Adipocyte (in vitro differentiated cells): ENCODE results near the gene CT45A7.
"Not testable (repeated sequence)": the region's sequence is repeated elsewhere in the genome, so short reads cannot be mapped to it uniquely, and the experiment has no call there.

Source experiments
- DNase-seq: peaks from one replicate; pipeline ENCODE4 v3.0.0-alpha.2; 2015; ENCODE audit warnings: low read depth
- H3K27me3 ChIP-seq: replicated peaks from 2 replicates; pipeline ENCODE4 v1.7.0; 2013; ENCODE audit warnings: mild to moderate bottlenecking, low read length, moderate library complexity; ENCODE audit not compliant: control insufficient read depth, insufficient read depth
- H3K36me3 ChIP-seq: 2 replicates; pipeline ENCODE4 v1.7.0; 2013; ENCODE audit warnings: low read length, mild to moderate bottlenecking, moderate library complexity; ENCODE audit not compliant: control insufficient read depth, insufficient read depth, severe bottlenecking
- H3K4me1 ChIP-seq: 2 replicates; pipeline ENCODE4 v1.7.0; 2013; ENCODE audit warnings: mild to moderate bottlenecking, low read length, moderate library complexity; ENCODE audit not compliant: control insufficient read depth, insufficient read depth
- H3K4me3 ChIP-seq: 2 replicates; pipeline ENCODE4 v1.7.0; 2013; ENCODE audit warnings: mild to moderate bottlenecking, low read length, moderate library complexity
- H3K9ac ChIP-seq: 2 replicates; pipeline ENCODE4 v1.7.0; 2013; ENCODE audit warnings: mild to moderate bottlenecking, low read length, moderate library complexity
- H3K9me3 ChIP-seq: 2 replicates; pipeline ENCODE4 v1.7.0; 2013; ENCODE audit warnings: mild to moderate bottlenecking, low read length, moderate library complexity; ENCODE audit not compliant: control insufficient read depth

Gene CT45A7, protein sequence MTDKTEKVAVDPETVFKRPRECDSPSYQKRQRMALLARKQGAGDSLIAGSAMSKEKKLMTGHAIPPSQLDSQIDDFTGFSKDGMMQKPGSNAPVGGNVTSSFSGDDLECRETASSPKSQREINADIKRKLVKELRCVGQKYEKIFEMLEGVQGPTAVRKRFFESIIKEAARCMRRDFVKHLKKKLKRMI

GRCh38 chrX:135837180-135837579, at the start of gene CT45A7:
TSS of gene CT45A7 (minus strand) at chrX:135837280. CDS start at chrX:135833533, 3,747 bp downstream.
- not testable (repeated sequence) for H3K36me3 ChIP-seq, H3K27me3 ChIP-seq, H3K4me1 ChIP-seq, H3K9me3 ChIP-seq, H3K4me3 ChIP-seq, DNase-seq, H3K9ac ChIP-seq

DNA sequence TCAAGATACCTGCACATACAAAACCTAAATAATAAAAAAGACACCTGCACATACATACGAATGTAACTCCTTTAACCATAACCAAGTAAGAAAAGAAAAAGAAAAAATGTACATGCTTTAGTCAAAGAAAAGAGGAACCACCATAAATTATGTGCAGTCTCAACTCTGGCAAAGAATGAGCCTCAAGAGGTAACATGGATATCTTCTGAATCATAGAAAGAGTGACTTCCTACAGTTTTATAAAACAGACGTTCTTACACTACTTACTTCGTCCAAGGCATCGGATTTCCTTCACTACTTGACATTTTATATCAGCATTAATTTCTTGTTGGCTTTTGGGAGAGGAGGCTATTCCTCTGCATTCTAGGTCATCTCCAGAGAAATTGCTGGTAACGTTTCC, 45.7 kb upstream of the CT45A7 start:
- not testable (repeated sequence) for H3K4me3 ChIP-seq, H3K36me3 ChIP-seq, DNase-seq, H3K9ac ChIP-seq, H3K9me3 ChIP-seq, H3K4me1 ChIP-seq, H3K27me3 ChIP-seq

DNA sequence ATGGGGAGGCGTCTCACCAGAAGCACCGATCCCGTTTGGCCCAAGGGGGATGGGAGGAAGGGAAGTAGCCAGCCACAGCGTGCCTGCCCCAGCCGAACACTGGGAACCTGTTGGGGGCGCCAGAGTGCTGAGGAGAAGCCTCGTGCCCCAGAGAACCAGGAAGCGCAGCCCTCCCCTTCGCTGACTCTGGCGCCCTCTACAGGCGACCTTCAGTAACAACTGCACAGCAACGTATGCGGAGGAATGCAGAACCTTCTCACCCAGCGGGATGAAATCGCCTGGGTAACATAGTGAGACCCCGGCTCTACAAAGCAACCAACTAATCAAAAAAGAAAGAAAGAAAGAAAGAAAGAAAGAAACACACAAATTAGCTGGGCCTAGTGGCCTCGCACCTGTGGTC, 34.6 kb upstream of the CT45A7 start, which contains the start of gene CT45A9:
CT45A9 (minus strand) TSS at position 101 of the 400 bp plus-strand sequence. CDS start 3,751 bp downstream, outside the sequence.
- H3K27me3 ChIP-seq, DNase-seq, H3K4me3 ChIP-seq, H3K9ac ChIP-seq, H3K4me1 ChIP-seq, H3K9me3 ChIP-seq, H3K36me3 ChIP-seq: not testable (repeated sequence)

DNA sequence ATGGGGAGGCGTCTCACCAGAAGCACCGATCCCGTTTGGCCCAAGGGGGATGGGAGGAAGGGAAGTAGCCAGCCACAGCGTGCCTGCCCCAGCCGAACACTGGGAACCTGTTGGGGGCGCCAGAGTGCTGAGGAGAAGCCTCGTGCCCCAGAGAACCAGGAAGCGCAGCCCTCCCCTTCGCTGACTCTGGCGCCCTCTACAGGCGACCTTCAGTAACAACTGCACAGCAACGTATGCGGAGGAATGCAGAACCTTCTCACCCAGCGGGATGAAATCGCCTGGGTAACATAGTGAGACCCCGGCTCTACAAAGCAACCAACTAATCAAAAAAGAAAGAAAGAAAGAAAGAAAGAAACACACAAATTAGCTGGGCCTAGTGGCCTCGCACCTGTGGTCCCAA, 17.4 kb upstream of the CT45A7 start, which contains the start of gene CT45A8:
CT45A8 (minus strand) TSS at position 101 of the 400 bp plus-strand sequence. CDS start 3,755 bp downstream, outside the sequence.
- not testable (repeated sequence) for H3K9me3 ChIP-seq, DNase-seq, H3K4me1 ChIP-seq, H3K4me3 ChIP-seq, H3K36me3 ChIP-seq, H3K9ac ChIP-seq, H3K27me3 ChIP-seq

GRCh38 chrX:135819912-135820311, 17.2 kb downstream of the CT45A7 start, which contains the start of gene CT45A2:
TSS of gene CT45A2 (minus strand) at chrX:135820012. CDS start at chrX:135816265, 3,747 bp downstream.
- not testable (repeated sequence) for DNase-seq, H3K9ac ChIP-seq, H3K36me3 ChIP-seq, H3K27me3 ChIP-seq, H3K9me3 ChIP-seq, H3K4me3 ChIP-seq, H3K4me1 ChIP-seq

DNA sequence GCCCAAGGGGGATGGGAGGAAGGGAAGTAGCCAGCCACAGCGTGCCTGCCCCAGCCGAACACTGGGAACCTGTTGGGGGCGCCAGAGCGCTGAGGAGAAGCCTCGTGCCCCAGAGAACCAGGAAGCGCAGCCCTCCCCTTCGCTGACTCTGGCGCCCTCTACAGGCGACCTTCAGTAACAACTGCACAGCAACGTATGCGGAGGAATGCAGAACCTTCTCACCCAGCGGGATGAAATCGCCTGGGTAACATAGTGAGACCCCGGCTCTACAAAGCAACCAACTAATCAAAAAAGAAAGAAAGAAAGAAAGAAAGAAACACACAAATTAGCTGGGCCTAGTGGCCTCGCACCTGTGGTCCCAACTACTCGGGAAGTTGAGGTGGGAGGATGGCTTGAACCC, 34.4 kb downstream of the CT45A7 start, which contains the start of gene CT45A6:
CT45A6 (minus strand) TSS at position 101 of the 400 bp plus-strand sequence. CDS start 3,794 bp downstream, outside the sequence.
- H3K9ac ChIP-seq: not testable (repeated sequence)

DNA sequence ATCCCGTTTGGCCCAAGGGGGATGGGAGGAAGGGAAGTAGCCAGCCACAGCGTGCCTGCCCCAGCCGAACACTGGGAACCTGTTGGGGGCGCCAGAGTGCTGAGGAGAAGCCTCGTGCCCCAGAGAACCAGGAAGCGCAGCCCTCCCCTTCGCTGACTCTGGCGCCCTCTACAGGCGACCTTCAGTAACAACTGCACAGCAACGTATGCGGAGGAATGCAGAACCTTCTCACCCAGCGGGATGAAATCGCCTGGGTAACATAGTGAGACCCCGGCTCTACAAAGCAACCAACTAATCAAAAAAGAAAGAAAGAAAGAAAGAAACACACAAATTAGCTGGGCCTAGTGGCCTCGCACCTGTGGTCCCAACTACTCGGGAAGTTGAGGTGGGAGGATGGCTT, 51.7 kb downstream of the CT45A7 start, which contains the start of gene CT45A5:
CT45A5 (minus strand) TSS at position 101 of the 400 bp plus-strand sequence. CDS start 3,774 bp downstream, outside the sequence.
- H3K9ac ChIP-seq, DNase-seq, H3K36me3 ChIP-seq, H3K4me3 ChIP-seq, H3K9me3 ChIP-seq, H3K4me1 ChIP-seq, H3K27me3 ChIP-seq: not testable (repeated sequence)

More for the DNA sequence above, 34.4 kb downstream of the CT45A7 start, which contains the start of gene CT45A6:
- not testable (repeated sequence) for DNase-seq, H3K27me3 ChIP-seq, H3K9me3 ChIP-seq, H3K4me1 ChIP-seq, H3K36me3 ChIP-seq, H3K4me3 ChIP-seq
